T-helper 1 cell treated with Interleukin-12 subunit alpha and Interleukin-12 subunit beta and Interleukin-4 antibody, amounts not matched to agents 30 μg/mL and 1 μg/mL, for 36 hours (primary cell): Measurements from ENCODE around the gene TP63.

Experiments used
- H3K27ac Mint-ChIP-seq: one replicate; pipeline ENCODE4 v1.8.0; 2021; ENCODE audit warnings: mild to moderate bottlenecking, mixed read lengths
- H3K27me3 Mint-ChIP-seq: one replicate; pipeline ENCODE4 v1.8.0; 2021; ENCODE audit warnings: low read depth, mixed read lengths
- H3K36me3 Mint-ChIP-seq: one replicate; pipeline ENCODE4 v1.8.0; 2021; ENCODE audit warnings: low read depth, mixed read lengths
- H3K4me1 Mint-ChIP-seq: one replicate; pipeline ENCODE4 v1.8.0; 2021; ENCODE audit warnings: low read depth, mixed read lengths
- H3K4me3 Mint-ChIP-seq: one replicate; pipeline ENCODE4 v1.8.0; 2021; ENCODE audit warnings: mild to moderate bottlenecking, moderate library complexity, mixed read lengths
- H3K9me3 Mint-ChIP-seq: one replicate; pipeline ENCODE4 v1.8.0; 2021; ENCODE audit warnings: mixed read lengths

TP63 gene

DNA sequence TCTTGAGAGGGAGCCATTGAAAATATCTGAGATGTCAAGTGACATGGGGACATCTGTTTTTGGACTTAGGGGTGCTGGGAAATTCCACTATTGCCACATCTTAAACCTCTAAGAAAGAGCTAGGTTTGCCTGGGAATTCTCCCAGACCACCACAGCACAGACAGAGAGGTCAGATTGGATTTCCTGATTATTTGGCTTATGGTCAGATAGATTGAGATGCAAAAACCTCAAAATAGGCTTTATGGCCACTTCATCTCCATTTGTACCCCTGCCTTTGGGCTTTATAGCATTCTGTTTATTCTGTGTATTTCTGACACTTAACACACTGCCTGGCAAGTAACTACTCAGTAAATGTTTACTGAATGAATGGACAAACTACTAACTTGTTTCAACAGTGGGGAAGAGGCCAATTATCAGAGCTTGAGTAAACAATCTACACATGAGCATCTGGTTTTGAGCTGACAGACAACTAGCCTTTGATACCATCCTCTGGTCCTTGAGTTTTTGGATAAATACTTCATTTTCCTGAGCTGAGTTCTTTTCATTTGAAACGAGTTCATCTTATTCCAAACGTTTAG, 81.8 kb downstream of the TP63 start:
- H3K27ac Mint-ChIP-seq: no peak overlapping the region
- no peaks in the 10 kb centered on the region for H3K27me3 Mint-ChIP-seq
- no peaks in the 10 kb centered on the region for H3K36me3 Mint-ChIP-seq
- no peaks in the 10 kb centered on the region for H3K9me3 Mint-ChIP-seq
- H3K4me3 Mint-ChIP-seq: no peak overlapping the region
- H3K4me1 Mint-ChIP-seq: peaks cover 9% of the 10 kb centered on the region

DNA sequence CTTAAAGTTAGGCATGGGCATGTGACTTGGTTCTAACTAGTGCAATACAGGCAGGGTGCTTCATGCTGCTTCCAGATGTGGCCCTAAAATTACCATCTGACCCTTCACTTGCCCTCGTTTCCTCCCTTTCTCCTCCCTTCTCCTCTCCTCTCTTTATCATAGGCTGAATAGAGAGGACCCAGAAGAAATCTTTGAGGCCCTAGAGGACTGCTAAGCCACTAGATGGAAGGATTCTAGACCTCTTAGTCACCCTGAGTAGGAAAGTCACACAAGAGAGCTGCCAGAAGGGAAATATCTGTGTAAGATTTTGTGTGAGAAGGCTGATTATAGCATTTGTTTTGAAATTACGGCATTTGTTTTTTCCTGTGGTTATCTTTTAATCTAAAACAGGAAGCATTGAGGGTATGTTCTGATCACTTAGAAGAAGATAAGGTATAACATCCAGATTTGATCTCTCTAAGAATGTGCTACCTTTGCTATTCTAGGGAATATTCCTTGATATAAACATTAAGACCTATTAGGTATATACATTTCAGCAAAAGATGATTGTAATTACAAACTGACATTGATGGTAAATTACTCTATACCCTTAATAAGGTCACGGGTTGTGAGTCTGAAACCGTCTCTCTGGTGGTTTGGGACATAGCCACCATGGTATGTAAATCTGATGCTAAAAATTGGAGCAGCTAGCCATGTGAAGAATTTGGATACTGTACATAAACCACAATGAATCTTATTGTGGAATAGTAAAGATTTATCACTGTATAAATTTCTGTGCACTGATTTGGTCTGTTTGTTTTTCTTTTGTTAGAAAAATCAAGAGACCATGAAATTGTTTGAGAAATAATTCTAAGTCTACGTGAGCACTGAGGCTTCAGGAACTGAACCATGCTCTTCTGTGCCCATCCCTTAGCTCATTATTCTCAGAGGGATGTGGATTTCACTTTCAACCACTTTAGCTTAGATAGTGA, 84.1 kb downstream of the TP63 start:
- H3K27me3 Mint-ChIP-seq: no peaks in the 10 kb centered on the region
- H3K4me1 Mint-ChIP-seq: peaks cover 9% of the 10 kb centered on the region
- H3K36me3 Mint-ChIP-seq: no peaks in the 10 kb centered on the region
- no peak overlapping the region for H3K27ac Mint-ChIP-seq
- no peaks in the 10 kb centered on the region for H3K9me3 Mint-ChIP-seq
- H3K4me3 Mint-ChIP-seq: no peak overlapping the region

DNA sequence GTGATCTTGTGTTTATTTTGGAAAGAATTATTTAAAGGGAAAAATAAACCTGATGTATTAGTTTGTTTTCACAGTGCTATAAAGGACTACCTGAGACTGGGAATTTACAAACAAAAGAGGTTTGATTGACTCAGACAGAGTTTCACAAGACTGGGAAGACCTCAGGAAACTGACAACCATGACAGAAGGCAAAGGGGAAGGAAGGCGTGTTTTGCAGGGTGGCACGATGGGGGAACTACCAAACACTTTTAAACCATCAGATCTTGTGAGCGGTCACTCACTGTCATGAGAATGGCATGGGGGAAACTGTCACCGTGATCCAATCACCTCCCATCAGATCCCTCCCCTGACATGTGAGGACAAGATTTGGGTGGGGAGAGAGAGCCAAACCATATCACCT, 87.0 kb downstream of the TP63 start:
- no peaks in the 10 kb centered on the region for H3K9me3 Mint-ChIP-seq
- peaks cover 4% of the 10 kb centered on the region for H3K4me1 Mint-ChIP-seq
- H3K27ac Mint-ChIP-seq: no peak overlapping the region
- no peaks in the 10 kb centered on the region for H3K27me3 Mint-ChIP-seq
- no peaks in the 10 kb centered on the region for H3K36me3 Mint-ChIP-seq
- no peak overlapping the region for H3K4me3 Mint-ChIP-seq

DNA sequence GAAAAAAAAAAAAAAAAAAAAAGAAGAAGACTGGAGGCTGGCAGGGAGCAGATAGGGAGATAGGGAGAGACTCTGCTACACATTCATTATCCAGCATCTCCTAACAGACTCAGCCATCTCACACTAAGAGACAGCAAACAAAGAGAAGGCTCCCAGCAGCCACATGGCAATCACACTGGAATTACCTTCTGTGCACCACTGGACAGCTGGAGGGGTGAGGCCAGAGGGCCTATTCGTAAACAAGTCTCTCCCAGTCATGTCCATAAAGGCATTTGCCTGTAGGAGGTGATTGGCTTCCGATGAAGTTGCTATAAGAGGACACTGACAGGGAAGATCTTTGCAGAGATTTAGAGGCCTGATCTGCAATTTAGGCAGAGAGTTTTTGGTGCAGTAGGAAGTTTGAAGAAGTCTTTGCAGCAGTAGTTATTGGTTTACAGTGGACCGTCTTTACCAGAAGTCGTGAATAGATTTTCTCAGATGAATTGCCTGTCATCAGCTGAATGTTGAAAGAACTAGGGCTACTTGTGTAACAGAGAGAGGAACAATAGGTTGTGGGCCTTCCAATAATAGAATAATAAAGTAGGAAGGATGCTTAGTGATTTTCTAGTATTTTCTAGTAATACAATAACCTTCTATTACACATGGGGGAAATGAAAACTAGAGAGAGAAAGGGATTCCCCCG, 89.7 kb downstream of the TP63 start:
- Mint-ChIP-seq H3K4me1 (no peaks in the 10 kb centered on the region), H3K9me3 (no peaks in the 10 kb centered on the region), H3K36me3 (no peaks in the 10 kb centered on the region), H3K27ac (no peak overlapping the region), H3K4me3 (no peak overlapping the region), H3K27me3 (no peaks in the 10 kb centered on the region)

DNA sequence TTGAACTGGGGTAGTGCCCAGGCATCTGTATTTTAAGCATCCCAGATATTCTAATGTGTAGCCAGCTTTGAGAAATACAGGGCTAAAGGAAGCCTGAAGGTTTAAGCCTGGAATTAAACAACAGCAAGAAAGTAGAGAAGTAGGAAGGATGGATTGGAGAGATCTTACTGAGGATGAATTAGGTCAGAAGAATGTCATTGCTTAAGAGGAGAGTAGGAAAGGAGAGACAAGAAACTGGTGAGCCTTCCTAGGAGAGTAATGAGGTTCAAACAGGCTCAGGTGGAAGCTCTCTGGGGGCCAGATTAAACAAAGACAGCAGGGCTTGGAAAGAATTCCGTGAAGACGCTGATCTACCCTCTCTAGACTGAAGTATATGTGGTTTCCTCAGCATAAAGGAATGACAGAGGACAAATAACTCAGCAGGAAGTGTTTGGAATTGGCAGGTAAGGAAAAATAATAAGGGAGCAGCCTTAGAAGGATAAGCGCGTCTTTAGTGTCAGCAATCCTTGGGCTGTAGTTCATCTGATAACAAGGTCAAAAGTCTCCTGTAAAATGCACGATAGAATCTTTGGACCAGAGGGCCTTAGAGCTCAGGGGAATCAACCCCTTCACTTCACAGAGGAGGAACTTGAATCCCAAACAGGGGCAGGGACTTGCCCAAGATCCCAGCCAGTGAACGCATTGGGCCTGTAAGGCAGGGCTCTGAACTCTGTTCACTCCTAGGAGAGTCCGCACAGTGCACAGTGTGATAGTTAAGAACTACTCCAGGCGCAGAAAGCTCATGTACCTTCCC, 90.9 kb downstream of the TP63 start:
- H3K27ac Mint-ChIP-seq: no peak overlapping the region

DNA sequence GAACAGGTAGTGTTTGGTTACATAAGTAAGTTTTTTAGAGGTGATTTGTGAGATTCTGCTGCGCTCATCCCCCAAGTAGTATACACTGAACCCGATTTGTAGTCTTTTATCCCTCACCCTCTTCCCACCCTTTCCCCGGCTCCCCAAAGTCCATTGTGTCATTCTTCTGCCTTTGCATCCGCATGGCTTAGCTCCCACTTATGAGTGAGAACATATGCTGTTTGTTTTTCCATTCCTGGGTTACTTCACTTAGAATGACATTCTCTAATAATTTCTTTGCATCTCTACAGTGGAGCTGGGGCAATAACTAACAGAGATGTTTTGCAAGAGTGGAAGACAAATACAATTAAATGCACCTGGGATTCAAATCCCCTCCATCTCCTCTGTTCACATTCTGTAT, 93.2 kb downstream of the TP63 start:
- Mint-ChIP-seq H3K36me3 (no peaks in the 10 kb centered on the region), H3K4me1 (no peaks in the 10 kb centered on the region), H3K9me3 (no peaks in the 10 kb centered on the region), H3K27me3 (no peaks in the 10 kb centered on the region), H3K4me3 (no peak overlapping the region), H3K27ac (no peak overlapping the region)

More for the DNA sequence above, 90.9 kb downstream of the TP63 start:
- Mint-ChIP-seq H3K4me3 (no peak overlapping the region), H3K4me1 (no peaks in the 10 kb centered on the region), H3K36me3 (no peaks in the 10 kb centered on the region), H3K27me3 (no peaks in the 10 kb centered on the region), H3K9me3 (no peaks in the 10 kb centered on the region)

DNA sequence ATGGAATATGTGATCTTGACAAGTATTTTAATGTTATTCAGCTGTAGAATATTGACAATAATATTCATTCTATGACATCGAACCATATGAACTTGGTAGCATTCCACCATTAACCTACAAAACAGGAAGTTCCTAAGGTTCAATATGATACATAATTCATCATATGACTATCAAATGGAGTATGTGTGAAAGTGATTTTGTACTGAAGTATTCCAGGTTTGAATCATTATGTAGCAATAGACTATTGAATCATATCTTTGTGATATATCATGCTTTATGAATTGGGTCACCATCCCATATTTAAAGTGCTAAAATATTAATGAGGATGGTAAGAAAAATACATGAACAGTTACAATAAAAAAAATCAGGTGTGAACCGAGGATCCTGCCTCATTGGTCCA, 95.1 kb downstream of the TP63 start:
- Mint-ChIP-seq H3K27ac (no peak overlapping the region), H3K4me1 (no peaks in the 10 kb centered on the region), H3K9me3 (no peaks in the 10 kb centered on the region), H3K4me3 (no peak overlapping the region), H3K27me3 (no peaks in the 10 kb centered on the region), H3K36me3 (no peaks in the 10 kb centered on the region)

DNA sequence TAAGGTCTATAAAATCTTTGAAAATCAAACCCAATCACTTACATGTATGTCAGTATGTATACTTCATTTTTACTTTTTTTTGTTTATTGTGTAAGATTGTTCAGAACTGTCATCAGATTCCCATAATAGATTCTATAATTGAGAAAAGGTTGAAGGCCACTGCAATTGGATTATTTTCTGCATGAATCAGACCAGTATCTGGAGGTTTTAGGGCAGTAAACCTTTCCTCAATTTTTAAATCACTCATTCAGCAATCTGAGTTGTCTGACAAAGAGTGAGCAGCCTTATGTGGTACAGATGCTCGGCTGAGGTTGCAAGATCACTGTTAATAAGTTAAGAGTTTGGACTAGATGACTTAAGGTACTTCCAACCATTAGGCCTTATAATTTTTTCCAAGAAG, 96.0 kb downstream of the TP63 start:
- Mint-ChIP-seq H3K27ac (no peak overlapping the region), H3K36me3 (no peaks in the 10 kb centered on the region), H3K4me3 (no peak overlapping the region), H3K9me3 (no peaks in the 10 kb centered on the region), H3K27me3 (no peaks in the 10 kb centered on the region), H3K4me1 (no peaks in the 10 kb centered on the region)

DNA sequence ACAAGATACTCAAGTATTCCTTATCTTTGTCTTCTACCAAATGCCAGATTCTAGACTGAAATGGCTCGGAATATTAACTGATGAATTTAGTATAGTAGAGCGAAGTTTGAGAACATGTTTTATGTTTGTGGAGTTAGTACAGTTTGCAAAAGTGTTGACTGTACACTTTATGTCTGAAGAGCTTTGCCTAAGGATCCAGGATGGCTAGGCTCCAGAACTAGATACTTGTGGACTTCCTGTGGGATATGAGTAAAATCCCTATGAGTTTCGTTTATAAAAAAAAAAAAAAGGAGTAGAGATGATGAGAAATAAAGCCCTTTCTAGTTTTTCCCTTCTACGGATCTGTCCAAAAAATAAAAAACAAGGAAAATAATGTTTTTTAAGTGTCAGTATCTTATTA, 96.7 kb downstream of the TP63 start:
- Mint-ChIP-seq H3K4me3 (no peak overlapping the region), H3K36me3 (no peaks in the 10 kb centered on the region), H3K27me3 (no peaks in the 10 kb centered on the region), H3K27ac (no peak overlapping the region), H3K4me1 (no peaks in the 10 kb centered on the region), H3K9me3 (no peaks in the 10 kb centered on the region)

DNA sequence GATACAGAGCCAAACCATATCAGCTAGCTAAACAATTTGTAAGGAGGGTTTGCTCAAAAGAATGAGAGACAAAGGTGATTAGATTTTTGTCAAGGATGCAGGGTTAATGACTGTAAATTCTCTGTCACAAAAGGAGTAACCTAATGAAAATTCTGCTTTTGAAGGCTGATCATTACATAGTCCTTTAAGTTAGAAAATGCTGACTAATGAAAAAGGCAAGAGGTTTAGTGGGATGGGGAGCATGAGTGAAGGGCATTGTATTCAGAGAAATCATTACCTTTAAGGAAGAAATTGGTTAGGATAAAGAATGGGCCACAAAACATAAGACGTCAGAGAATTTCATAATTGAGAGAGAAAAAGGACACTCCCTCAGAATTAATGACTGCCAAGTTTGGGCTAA, 97.7 kb downstream of the TP63 start:
- Mint-ChIP-seq H3K9me3 (no peaks in the 10 kb centered on the region), H3K4me1 (no peaks in the 10 kb centered on the region), H3K27me3 (no peaks in the 10 kb centered on the region), H3K27ac (no peak overlapping the region), H3K36me3 (no peaks in the 10 kb centered on the region), H3K4me3 (no peak overlapping the region)

DNA sequence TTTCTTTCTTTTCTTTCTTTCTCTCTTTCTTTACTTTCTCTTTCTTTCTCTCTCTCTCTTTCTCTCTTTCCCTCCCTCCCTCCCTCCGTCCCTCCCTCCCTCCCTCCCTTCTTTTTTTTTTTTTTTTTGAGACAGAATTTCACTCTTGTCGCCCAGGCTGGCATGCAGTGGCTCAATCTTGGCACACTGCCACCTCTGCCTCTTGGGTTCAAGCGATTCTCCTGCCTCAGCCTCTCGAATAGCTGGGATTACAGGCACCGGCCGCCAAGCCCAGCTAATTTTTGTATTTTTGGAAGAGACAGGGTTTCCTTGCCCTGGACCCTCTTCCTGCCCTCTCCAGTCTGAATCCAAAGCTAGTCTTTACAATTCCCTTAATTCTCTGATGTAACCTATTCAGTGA, 102.9 kb downstream of the TP63 start:
- Mint-ChIP-seq H3K36me3 (no peaks in the 10 kb centered on the region), H3K4me1 (no peaks in the 10 kb centered on the region), H3K9me3 (peaks cover 7% of the 10 kb centered on the region), H3K4me3 (no peak overlapping the region), H3K27ac (no peak overlapping the region), H3K27me3 (no peaks in the 10 kb centered on the region)

DNA sequence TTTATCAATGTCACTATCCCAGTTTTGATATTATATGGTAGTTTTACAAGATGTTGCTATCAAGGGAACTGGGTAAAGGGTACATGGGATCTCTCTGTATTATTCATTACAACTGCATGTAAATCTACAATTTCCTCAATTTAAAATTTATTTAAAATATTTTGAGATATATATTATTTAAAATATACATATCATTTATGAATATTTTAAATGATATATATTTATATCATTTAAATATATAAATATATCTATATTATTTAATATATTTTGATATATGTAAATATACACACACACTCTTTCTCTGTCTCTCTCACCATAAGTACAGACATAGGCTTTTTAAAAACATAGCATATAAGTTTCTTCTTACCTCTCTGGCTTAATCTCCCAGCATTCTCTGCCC, 104.7 kb downstream of the TP63 start:
- no peaks in the 10 kb centered on the region for H3K27me3 Mint-ChIP-seq
- H3K4me1 Mint-ChIP-seq: no peaks in the 10 kb centered on the region
- H3K36me3 Mint-ChIP-seq: no peaks in the 10 kb centered on the region
- peaks cover 10% of the 10 kb centered on the region for H3K9me3 Mint-ChIP-seq
- no peak overlapping the region for H3K4me3 Mint-ChIP-seq
- no peak overlapping the region for H3K27ac Mint-ChIP-seq

DNA sequence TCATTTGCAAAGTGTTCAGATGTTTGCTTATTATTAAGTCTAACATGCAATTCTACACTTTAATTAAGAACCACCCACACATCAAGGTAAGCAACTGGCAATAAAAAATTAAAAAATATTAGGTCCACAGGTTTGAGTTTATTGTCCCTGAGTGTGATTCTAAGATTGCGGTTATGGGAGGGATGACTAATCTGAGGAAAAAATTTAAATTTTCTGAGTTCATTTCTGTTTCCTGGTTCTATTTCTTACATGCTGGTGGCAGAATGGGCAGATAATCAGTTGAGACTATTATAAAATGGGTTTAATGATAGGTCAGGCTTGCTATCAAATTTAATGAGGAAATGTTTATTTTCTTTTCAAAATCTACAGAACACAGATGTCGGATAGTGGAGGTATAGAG, 105.9 kb downstream of the TP63 start:
- no peaks in the 10 kb centered on the region for H3K36me3 Mint-ChIP-seq
- no peaks in the 10 kb centered on the region for H3K27me3 Mint-ChIP-seq
- no peaks in the 10 kb centered on the region for H3K4me1 Mint-ChIP-seq
- H3K27ac Mint-ChIP-seq: no peak overlapping the region
- H3K4me3 Mint-ChIP-seq: no peak overlapping the region
- H3K9me3 Mint-ChIP-seq: peaks cover 11% of the 10 kb centered on the region

DNA sequence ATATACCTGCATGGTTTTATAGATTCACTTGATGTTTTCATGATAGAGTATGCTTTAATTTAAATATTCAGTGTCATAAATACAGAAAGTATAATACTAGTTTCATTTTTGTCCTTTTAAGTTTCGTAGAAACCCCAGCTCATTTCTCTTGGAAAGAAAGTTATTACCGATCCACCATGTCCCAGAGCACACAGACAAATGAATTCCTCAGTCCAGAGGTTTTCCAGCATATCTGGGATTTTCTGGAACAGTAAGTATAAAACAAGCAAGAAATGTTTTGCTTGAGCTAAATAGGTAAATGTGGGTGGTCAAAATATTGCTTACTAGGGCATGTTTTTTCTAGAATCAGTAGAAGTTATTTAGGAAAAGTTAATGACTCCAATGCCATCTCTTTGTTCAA, 106.4 kb downstream of the TP63 start:
- no peak overlapping the region for H3K4me3 Mint-ChIP-seq
- H3K9me3 Mint-ChIP-seq: peaks cover 16% of the 10 kb centered on the region
- no peaks in the 10 kb centered on the region for H3K4me1 Mint-ChIP-seq
- no peaks in the 10 kb centered on the region for H3K27me3 Mint-ChIP-seq
- no peak overlapping the region for H3K27ac Mint-ChIP-seq
- no peaks in the 10 kb centered on the region for H3K36me3 Mint-ChIP-seq
